NCI-H510A treated with DMSO at 0.1 percent for 48 hours (cell line): ENCODE results near the gene ZYG11B.
"Not testable (repeated sequence)": the region's sequence is repeated elsewhere in the genome, so short reads cannot be mapped to it uniquely, and the experiment has no call there.

Experiments used
- DNase-seq: peaks from one replicate; lab custom pipeline; 2025; lab: John Stamatoyannopoulos, UW

ZYG11B gene

GRCh38 chr1:52756020-52756419 is 29.8 kb downstream of the ZYG11B start:
- DNase-seq: no peak

GRCh38 chr1:52759908-52760307 is 33.7 kb downstream of the ZYG11B start:
- no peak for DNase-seq

- DNase-seq: no peak
These were observed 41.5 kb downstream of the ZYG11B start for GRCh38 chr1:52767596-52768280.

GRCh38 chr1:52769346-52770033 is 43.2 kb downstream of the ZYG11B start:
- peak; percentile 55 for DNase-seq

GRCh38 chr1:52771384-52771783 is 45.1 kb downstream of the ZYG11B start:
- DNase-seq: no peak

- DNase-seq: no peak
These were observed 59.9 kb downstream of the ZYG11B start for GRCh38 chr1:52786148-52786547.

GRCh38 chr1:52790429-52790828 is 64.2 kb downstream of the ZYG11B start:
- not testable (repeated sequence) for DNase-seq

- no peak for DNase-seq
These were observed 65.8 kb downstream of the ZYG11B start for GRCh38 chr1:52792036-52792435.

- not testable (repeated sequence) for DNase-seq
These were observed 67.5 kb downstream of the ZYG11B start for GRCh38 chr1:52793717-52794116.

- DNase-seq: no peak
These were observed 69.2 kb downstream of the ZYG11B start for GRCh38 chr1:52795464-52795863.

GRCh38 chr1:52798331-52798730 is 72.1 kb downstream of the ZYG11B start:
- DNase-seq: no peak

GRCh38 chr1:52801011-52801410 is 74.8 kb downstream of the ZYG11B start:
- no peak for DNase-seq

- DNase-seq: not testable (repeated sequence)
These were observed 77.8 kb downstream of the ZYG11B start for GRCh38 chr1:52804083-52804482.

GRCh38 chr1:52814465-52814864 is 88.2 kb downstream of the ZYG11B start:
- DNase-seq: no peak

- DNase-seq: not testable (repeated sequence)
These were observed 94.6 kb downstream of the ZYG11B start for GRCh38 chr1:52820830-52821229.

GRCh38 chr1:52825868-52826267 is 99.6 kb downstream of the ZYG11B start:
- DNase-seq: peak; percentile 20

- no peak for DNase-seq
These were observed 108.5 kb downstream of the ZYG11B start for GRCh38 chr1:52834798-52835197.

- DNase-seq: no peak
These were observed 109.8 kb downstream of the ZYG11B start for GRCh38 chr1:52836035-52836434.

GRCh38 chr1:52839175-52839574 is 112.9 kb downstream of the ZYG11B start:
- DNase-seq: not testable (repeated sequence)

GRCh38 chr1:52842643-52843310 is 116.5 kb downstream of the ZYG11B start, which contains the start of gene ZYG11A:
Gene ZYG11A (plus strand): TSS chr1:52842760. CDS start chr1:52842884, 124 bp downstream.
- DNase-seq: peak; percentile 63

- DNase-seq: not testable (repeated sequence)
These were observed 118.9 kb downstream of the ZYG11B start for GRCh38 chr1:52845119-52845518.

GRCh38 chr1:52848423-52848822 is 122.2 kb downstream of the ZYG11B start:
- no peak for DNase-seq

- DNase-seq: no peak
These were observed 124.7 kb downstream of the ZYG11B start for GRCh38 chr1:52850951-52851350.
